GM12878 (cell line): ENCODE results near the gene SIM2. TPM values are rescaled to one million over a fixed set of nuclear protein-coding genes. Genes with fewer than 3 reads are reported as not detected.

ENCODE experiments used
- ATAC-seq: fragments of 200-7000 bp; cut with Tn5 transposase; 3 replicates; pipeline ENCODE4 v1.9.1; 2020; ENCODE audit warnings: mild to moderate bottlenecking, moderate library complexity
- BruUV-seq: library from RNA; stranded (reverse); fragments of 400-500 nt; replicated peaks from 2 replicates; lab custom pipeline; 2021; lab: Mats Ljungman, UMichigan
- CTCF ChIA-PET: fragments of 300-600 bp; sonication (Branson Sonifier 250); formaldehyde crosslinking; extraction: SDS; loops from one replicate; lab custom pipeline; 2021; ENCODE audit warnings: inconsistent platforms; lab: Yijun Ruan, JAX
- POLR2A ChIA-PET: fragments of 350-600 bp; formaldehyde crosslinking; extraction: SDS; loops from one replicate; lab custom pipeline; 2021; ENCODE audit warnings: inconsistent platforms; lab: Charles Lee
- RAD21 ChIA-PET: fragments of 300-600 bp; sonication (Branson Sonifier 250); formaldehyde crosslinking; loops from one replicate; lab custom pipeline; 2023; ENCODE audit warnings: antibody characterized with exemption; ENCODE audit not compliant: unreplicated experiment; lab: Charles Lee
- SMC1A ChIA-PET: fragments of 300-600 bp; sonication (Branson Sonifier 250); formaldehyde crosslinking; loops from one replicate; lab custom pipeline; 2023; ENCODE audit not compliant: unreplicated experiment, uncharacterized antibody; lab: Charles Lee
- DNase-seq: peaks from one replicate; pipeline ENCODE4 v3.0.0-alpha.2; 2011; ENCODE audit warnings: low read depth, low spot score
- FAIRE-seq: peaks from 3 replicates; lab custom pipeline; 2011; peaks lifted over from hg19 to GRCh38; lab: Jason Lieb, UNC
- H2AFZ ChIP-seq: 2 replicates; pipeline ENCODE4 v1.6.0; 2011; ENCODE audit warnings: low read depth, low read length, control low read depth; ENCODE audit not compliant: control insufficient read depth
- H3K27ac ChIP-seq: 2 replicates; pipeline ENCODE4 v1.5.1; 2011; ENCODE audit warnings: control low read depth; ENCODE audit not compliant: control insufficient read depth, insufficient read depth
- H3K27me3 ChIP-seq, 2 experiments: replicated peaks in 1 of 2; 2 replicates each; pipeline versions ENCODE4 v1.6.0 to v1.6.1; 2011; ENCODE audit warnings: low read length in 1 of 2; ENCODE audit not compliant: control insufficient read depth in 2 of 2, insufficient read depth in 2 of 2
- H3K36me3 ChIP-seq, 2 experiments: 2 replicates each; pipeline ENCODE4 v1.5.1; 2011; ENCODE audit warnings: low read length in 1 of 2; ENCODE audit not compliant: control insufficient read depth in 2 of 2, insufficient read depth in 2 of 2
- H3K4me1 ChIP-seq: 2 replicates; pipeline ENCODE4 v1.6.1; 2011; ENCODE audit warnings: mild to moderate bottlenecking, low read length, moderate library complexity, mixed read lengths; ENCODE audit not compliant: control insufficient read depth, insufficient read depth
- H3K4me2 ChIP-seq: 2 replicates; pipeline ENCODE4 v1.6.0; 2011; ENCODE audit warnings: control low read depth; ENCODE audit not compliant: control insufficient read depth, insufficient read depth
- H3K4me3 ChIP-seq: fragments of 200-600 bp; sonication (generic); 2 replicates; pipeline ENCODE4 v1.5.1; 2016
- H3K79me2 ChIP-seq: 2 replicates; pipeline ENCODE4 v1.6.0; 2011; ENCODE audit warnings: low read length; ENCODE audit not compliant: control insufficient read depth, insufficient read depth
- H3K9ac ChIP-seq: 2 replicates; pipeline ENCODE4 v1.8.0; 2011; ENCODE audit warnings: low read length, control low read depth, mixed read lengths; ENCODE audit not compliant: control insufficient read depth, insufficient read depth
- H3K9me3 ChIP-seq: replicated peaks from 3 replicates; pipeline ENCODE4 v1.5.1; 2011; ENCODE audit warnings: mild to moderate bottlenecking, low read length; ENCODE audit not compliant: control insufficient read depth, insufficient read depth
- H4K20me1 ChIP-seq: 2 replicates; pipeline ENCODE4 v1.6.0; 2011; ENCODE audit not compliant: control insufficient read depth, insufficient read depth
- ATF7 ChIP-seq: fragments of 450-650 bp; IDR thresholded peaks from 2 replicates; pipeline ENCODE4 v1.6.1; 2016; ENCODE audit warnings: low read depth, mild to moderate bottlenecking
- E2F4 ChIP-seq: IDR thresholded peaks from 2 replicates; pipeline ENCODE4 v1.6.1; 2012; ENCODE audit warnings: low read depth, low read length, improper control_type of control experiment
- HDGF ChIP-seq: fragments of 450-650 bp; IDR thresholded peaks from 2 replicates; pipeline ENCODE4 v1.6.1; 2016; ENCODE audit warnings: antibody characterized with exemption
- IKZF2 ChIP-seq, 2 experiments: fragments of 450-650 bp; IDR thresholded peaks; 2 replicates each; pipeline ENCODE4 v1.6.1; 2017; ENCODE audit warnings: mild to moderate bottlenecking in 2 of 2, moderate library complexity in 2 of 2
- KDM1A ChIP-seq: fragments of 200-600 bp; sonication (generic); IDR thresholded peaks from 2 replicates; pipeline ENCODE4 v1.6.1; 2016; ENCODE audit warnings: borderline replicate concordance
- TAF1 ChIP-seq: IDR thresholded peaks from 2 replicates; pipeline ENCODE4 v1.6.1; 2011; ENCODE audit warnings: mild to moderate bottlenecking, low read depth, low read length, borderline replicate concordance
- YY1 ChIP-seq: IDR thresholded peaks from 2 replicates; pipeline ENCODE4 v1.6.1; 2011; ENCODE audit warnings: low read depth, mild to moderate bottlenecking, low read length
- WGBS: methylation state at CpG from one replicate; pipeline ENCODE4 v1.1.6; 2016; ENCODE audit warnings: low lambda C conversion rate; ENCODE audit not compliant: insufficient replicate concordance, insufficient coverage; ENCODE audit errors: missing lambda C conversion rate; 5-methylcytosine and 5-hydroxymethylcytosine counted together
- in situ Hi-C: fragments of 300-500 bp; cut with MboI; formaldehyde crosslinking; loops from 9 replicates; pipeline ENCODE4 v1.14.3; 2018; ENCODE audit warnings: mixed read lengths
- intact Hi-C: fragments of 100-400 bp; cut with micrococcal nuclease; formaldehyde crosslinking; loops from one replicate; pipeline ENCODE4 v1.14.2; 2022; ENCODE audit not compliant: unreplicated experiment
- polyA plus RNA-seq, 11 experiments: library from polyadenylated mRNA; depleted of rRNA in 4 of 11; unstranded in 6 of 11; stranded (reverse) in 5 of 11; fragments of >200 nt; fragmentation: Nextera tagmentation in 4 of 11; fragmentation: Illumina TruSeq in 1 of 11; extraction: Ambion mirVana in 4 of 11; extraction: Trizol in 1 of 11; gene quantifications; 1 replicate in 1 of 11; 2 replicates in 10 of 11; pipeline versions ENCODE4 v1.2.1 to v1.2.3, GENCODE V29; 2011 to 2016; ENCODE audit warnings: inconsistent platforms in 2 of 11, missing spikeins in 2 of 11, low read depth in 1 of 11
- total RNA-seq, 4 experiments: library from RNA; depleted of rRNA in 3 of 4; stranded (reverse); fragments of >200 nt in 3 of 4; fragmentation: Illumina TruSeq in 1 of 4; extraction: Trizol in 1 of 4; gene quantifications; 2 replicates each; pipeline versions ENCODE4 v1.2.1 to v1.2.3, GENCODE V29; 2013 to 2021
- TF ChIP-seq, protein P1 (sequence below): IDR thresholded peaks from 2 replicates; pipeline ENCODE4 v1.6.1; 2012; ENCODE audit warnings: improper control_type of control experiment, low read depth, low read length; ENCODE audit not compliant: insufficient replicate concordance
- TF ChIP-seq, protein P2 (sequence below): IDR thresholded peaks from 2 replicates; pipeline ENCODE4 v1.6.1; 2011; ENCODE audit warnings: borderline replicate concordance, low read depth, mild to moderate bottlenecking, moderate library complexity, low read length; ENCODE audit not compliant: insufficient read depth, poor library complexity, severe bottlenecking

Gene SIM2
- total and polyA plus RNA-seq, 10 of the 15 experiments (the other 5 are each of a cell fraction or from before 2014, with no cell fraction given): 0.02 to 0.15 (median 0.05) TPM; not detected in 7

DNA sequence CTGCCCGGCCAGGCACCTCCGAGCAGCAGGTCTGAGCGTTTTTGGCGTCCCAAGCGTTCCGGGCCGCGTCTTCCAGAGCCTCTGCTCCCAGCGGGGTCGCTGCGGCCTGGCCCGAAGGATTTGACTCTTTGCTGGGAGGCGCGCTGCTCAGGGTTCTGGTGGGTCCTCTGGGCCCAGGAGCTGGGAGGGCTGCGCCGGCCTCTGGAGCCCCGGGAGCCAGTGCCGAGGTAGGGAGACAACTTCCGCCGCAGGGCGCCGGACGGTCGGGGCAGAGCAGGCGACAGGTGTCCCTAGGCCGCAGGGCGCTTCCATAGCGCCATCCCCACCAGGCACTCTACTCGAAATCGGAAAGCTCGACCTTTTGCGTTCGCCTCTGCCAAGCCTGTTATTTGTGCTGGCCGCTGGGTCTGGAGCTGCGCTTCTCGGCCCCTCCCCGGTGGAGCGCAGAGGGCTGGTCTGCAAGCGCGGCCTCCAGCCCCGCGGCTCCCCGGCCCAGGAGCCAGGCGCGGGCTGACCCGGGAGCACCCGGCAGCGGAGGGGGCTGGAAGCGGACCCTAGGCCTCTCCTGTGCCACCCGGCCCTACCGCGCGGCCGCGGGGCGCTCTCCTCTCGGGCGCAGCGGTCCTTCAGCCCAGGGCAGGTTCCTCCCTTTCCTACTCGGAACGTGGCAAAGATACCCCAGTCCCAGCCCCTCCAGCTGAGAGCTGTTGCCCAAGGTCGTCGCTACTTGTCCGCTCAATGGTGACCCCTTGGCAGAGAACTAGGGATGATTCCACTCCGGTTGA lies 2.2 kb downstream of the SIM2 start (continued):
- TF ChIP-seq, protein P1, sequence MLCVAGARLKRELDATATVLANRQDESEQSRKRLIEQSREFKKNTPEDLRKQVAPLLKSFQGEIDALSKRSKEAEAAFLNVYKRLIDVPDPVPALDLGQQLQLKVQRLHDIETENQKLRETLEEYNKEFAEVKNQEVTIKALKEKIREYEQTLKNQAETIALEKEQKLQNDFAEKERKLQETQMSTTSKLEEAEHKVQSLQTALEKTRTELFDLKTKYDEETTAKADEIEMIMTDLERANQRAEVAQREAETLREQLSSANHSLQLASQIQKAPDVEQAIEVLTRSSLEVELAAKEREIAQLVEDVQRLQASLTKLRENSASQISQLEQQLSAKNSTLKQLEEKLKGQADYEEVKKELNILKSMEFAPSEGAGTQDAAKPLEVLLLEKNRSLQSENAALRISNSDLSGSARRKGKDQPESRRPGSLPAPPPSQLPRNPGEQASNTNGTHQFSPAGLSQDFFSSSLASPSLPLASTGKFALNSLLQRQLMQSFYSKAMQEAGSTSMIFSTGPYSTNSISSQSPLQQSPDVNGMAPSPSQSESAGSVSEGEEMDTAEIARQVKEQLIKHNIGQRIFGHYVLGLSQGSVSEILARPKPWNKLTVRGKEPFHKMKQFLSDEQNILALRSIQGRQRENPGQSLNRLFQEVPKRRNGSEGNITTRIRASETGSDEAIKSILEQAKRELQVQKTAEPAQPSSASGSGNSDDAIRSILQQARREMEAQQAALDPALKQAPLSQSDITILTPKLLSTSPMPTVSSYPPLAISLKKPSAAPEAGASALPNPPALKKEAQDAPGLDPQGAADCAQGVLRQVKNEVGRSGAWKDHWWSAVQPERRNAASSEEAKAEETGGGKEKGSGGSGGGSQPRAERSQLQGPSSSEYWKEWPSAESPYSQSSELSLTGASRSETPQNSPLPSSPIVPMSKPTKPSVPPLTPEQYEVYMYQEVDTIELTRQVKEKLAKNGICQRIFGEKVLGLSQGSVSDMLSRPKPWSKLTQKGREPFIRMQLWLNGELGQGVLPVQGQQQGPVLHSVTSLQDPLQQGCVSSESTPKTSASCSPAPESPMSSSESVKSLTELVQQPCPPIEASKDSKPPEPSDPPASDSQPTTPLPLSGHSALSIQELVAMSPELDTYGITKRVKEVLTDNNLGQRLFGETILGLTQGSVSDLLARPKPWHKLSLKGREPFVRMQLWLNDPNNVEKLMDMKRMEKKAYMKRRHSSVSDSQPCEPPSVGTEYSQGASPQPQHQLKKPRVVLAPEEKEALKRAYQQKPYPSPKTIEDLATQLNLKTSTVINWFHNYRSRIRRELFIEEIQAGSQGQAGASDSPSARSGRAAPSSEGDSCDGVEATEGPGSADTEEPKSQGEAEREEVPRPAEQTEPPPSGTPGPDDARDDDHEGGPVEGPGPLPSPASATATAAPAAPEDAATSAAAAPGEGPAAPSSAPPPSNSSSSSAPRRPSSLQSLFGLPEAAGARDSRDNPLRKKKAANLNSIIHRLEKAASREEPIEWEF: no peak
- no peak for TF ChIP-seq KDM1A

DNA sequence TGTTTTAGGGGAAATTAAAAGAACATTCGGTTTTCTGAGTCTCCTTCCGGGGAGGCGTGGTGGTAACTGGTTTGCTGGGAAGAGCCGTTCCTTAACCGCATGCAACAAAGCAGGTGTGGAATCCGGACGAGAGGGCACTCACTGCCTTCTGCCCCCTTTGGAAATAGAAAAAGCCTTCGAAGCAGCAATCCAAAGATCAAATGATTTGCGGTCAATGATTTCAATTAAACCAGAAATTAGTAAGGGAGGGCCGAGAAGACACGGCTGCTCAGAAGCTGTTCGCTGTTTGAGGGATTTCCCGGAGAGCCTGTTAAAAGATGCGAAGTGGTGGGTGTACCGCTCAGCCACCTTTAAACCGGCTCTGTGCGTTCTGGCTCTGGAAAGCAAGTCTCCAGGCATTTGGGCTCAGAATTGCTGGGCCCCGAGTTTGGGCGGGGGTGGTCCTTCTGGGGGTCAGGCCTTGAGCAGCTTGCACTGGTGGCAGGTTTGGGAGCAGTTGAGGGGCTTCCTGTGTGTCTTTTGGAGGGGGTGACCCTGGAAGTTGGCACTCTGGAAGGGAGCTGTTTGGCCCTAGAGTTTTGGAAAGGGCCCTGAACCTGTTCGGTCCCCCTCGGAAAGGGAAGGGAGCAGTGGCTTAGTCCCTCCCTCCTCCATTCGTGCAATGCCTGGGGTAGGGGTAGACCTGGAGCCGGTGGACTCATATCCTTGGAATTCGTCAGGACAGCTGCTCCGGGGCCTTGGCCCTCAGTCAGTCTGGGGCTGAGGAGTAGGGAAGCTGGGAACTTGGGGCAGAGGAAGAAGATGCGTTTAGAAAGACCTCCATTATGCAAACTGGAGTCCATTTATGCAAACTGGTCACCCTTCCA lies 3.1 kb downstream of the SIM2 start:
- in situ Hi-C loops: no loop called here
- H3K27me3 ChIP-seq: peaks cover 28 to 39% of the 10 kb centered on the region in 2 experiments
- H3K4me1 ChIP-seq: no peaks in the 10 kb centered on the region
- H3K4me2 ChIP-seq: no peak overlapping the region
- TF ChIP-seq TAF1 (no peak), YY1 (no peak), IKZF2 (IDR thresholded peaks at IDR 0.05) (no peak), E2F4 (no peak), ATF7 (no peak), HDGF (no peak)
- TF ChIP-seq, protein P2, sequence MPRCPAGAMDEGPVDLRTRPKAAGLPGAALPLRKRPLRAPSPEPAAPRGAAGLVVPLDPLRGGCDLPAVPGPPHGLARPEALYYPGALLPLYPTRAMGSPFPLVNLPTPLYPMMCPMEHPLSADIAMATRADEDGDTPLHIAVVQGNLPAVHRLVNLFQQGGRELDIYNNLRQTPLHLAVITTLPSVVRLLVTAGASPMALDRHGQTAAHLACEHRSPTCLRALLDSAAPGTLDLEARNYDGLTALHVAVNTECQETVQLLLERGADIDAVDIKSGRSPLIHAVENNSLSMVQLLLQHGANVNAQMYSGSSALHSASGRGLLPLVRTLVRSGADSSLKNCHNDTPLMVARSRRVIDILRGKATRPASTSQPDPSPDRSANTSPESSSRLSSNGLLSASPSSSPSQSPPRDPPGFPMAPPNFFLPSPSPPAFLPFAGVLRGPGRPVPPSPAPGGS: no peak
- TF ChIP-seq, all 136 proteins: peak for 0
- Histone ChIP-seq H2AFZ (no peak overlapping the region), H3K9ac (no peak overlapping the region), H3K9me3 (no peaks in the 10 kb centered on the region), H3K36me3 (no peaks in the 10 kb centered on the region), H3K79me2 (no peaks in the 10 kb centered on the region), H4K20me1 (no peaks in the 10 kb centered on the region), H3K27ac (no peak overlapping the region), H3K4me3 (no peak overlapping the region)
- RAD21 ChIA-PET: no interaction called here
- DNase-seq (no peak), FAIRE-seq (no peak), ATAC-seq (no peak)
- SMC1A ChIA-PET: no interaction called here
- POLR2A ChIA-PET: no interaction called here
- no TSS peak for BruUV-seq
- 5% methylated on average over 26 of the region's 26 CpGs for WGBS
- CTCF ChIA-PET: no interaction called here
- intact Hi-C loops: no loop called here
